Glomerular visceral epithelial cell (primary cell): ENCODE data around the gene ZER1.

Source experiments
- DNase-seq: peaks from one replicate; pipeline ENCODE4 v3.0.0-alpha.2; 2016; ENCODE audit errors: extremely low spot score

The ZER1 gene

GRCh38 chr9:128735373-128735772, 36.4 kb downstream of the ZER1 start:
- no peak for DNase-seq

- peak; percentile 89 for DNase-seq
Measured at GRCh38 chr9:128733256-128733655, 38.5 kb downstream of the ZER1 start.

DNA sequence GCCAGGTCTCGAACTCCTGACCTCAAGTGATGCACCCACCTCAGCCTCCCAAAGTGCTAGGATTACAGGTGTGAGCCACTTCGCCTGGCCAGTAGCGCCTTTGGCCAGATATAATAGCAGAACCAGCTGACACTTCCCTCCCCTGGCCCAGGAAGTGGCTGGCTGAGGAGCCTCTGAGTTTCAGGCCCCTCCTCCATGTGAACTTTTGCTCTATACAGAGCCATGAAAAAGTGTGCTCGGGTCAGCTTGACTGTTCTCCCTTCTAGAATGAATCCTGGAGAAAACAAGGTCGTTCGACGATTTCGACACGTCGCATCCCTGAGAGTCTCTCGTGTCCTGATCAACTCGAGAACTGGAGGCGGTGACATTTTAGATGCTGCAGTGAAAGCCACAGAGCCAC, 39.2 kb downstream of the ZER1 start:
- DNase-seq = no peak

DNA sequence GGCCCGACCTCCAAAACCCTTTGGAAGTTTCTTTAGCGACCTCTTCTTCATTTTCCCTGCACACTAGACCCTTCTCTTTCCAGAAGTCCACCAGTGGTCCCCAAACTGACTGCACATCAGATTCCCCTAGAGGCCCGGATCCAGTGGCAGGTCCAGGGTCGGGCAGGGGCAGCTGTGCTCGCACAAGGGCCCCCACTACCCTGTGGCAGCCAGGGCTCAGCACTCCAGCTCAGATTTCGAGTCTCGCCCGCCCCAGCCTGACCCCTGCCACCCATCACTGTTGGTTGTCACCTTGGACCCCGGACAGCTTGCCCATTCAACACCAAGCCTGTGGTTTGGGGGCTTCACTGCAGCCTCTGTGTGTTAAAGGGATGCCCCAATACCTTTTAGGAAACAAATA, 40.0 kb downstream of the ZER1 start:
- no peak for DNase-seq

DNA sequence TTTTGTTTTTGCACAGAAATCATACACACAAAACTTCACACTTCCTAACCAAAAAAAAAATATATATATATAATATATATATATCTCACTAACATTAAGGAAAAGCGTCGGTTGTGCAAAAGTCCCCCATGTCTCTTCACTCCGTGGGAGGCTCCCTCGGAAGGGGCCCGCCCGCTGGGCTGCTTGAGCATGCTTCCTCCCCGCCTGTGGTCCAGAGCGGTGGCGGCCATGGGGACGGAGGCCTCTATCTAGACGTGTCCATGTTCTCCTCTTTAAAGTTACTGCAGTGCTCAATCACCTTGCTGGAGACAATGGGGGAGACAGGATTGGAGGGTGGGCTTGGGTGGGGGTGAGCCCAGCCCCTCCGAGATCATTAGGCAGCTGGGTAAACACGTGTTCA, 40.6 kb downstream of the ZER1 start:
- DNase-seq = no peak

DNA sequence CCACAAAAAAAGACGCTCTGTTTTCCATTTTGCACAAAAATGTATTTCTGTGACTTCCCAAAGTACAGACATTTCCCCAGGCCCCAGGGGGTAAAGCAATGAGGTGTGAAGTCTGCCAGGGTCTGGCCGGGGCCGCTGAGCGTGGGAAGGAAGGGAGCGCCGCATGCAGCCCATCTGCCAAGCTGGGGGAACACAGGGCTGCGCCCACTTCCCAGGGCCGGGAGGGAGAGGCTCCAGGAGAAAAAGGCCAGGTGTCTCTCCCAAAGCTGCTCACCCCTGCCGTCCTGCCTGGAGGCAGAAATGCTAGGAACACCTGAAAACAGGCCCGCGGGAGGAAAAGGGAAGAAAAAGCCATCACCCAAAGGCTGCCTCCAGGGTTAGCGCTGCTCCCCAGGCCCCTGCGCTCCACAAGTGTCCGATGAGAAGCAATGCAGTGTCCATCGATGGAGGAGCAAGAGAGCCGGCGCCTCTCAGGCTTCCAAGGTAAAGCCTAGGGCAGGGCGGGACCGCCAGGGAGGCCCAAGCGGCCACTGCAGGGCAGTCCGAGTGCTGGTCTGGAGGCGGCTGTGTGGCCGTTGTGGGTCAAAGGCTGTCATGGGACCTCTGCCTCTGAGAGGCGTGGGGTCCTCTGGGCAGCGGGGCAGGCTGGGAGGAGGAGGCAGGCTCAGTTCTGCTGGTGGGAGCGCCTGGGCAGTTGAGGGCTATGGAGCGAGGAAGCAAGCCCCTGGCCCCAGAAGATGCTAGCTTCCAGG, 41.8 kb downstream of the ZER1 start:
- DNase-seq = no peak

- DNase-seq = no peak
Measured at GRCh38 chr9:128729302-128729701, 42.4 kb downstream of the ZER1 start.

DNA sequence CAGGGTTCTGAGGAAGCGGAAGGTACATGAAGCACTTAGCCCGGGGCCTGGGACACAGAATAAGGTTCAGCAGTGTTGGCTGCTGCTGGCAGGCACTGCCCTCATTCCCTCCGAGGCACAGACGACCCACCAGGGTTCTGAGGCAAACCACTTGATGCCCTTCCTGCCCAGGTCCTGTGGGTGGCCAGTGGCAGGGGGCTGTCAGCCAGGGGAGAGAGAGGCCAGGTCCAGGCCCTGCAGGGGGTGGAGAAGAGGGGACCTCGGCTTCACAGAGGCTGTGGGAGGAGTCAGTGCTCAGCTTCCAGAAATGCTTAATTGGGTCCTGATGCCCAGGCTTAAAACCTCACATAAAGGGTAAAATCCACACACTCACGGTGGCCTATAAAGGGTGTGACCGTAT, 43.4 kb downstream of the ZER1 start:
- DNase-seq = no peak

- no peak for DNase-seq
Measured at GRCh38 chr9:128727640-128728248, 44.0 kb downstream of the ZER1 start.

DNA sequence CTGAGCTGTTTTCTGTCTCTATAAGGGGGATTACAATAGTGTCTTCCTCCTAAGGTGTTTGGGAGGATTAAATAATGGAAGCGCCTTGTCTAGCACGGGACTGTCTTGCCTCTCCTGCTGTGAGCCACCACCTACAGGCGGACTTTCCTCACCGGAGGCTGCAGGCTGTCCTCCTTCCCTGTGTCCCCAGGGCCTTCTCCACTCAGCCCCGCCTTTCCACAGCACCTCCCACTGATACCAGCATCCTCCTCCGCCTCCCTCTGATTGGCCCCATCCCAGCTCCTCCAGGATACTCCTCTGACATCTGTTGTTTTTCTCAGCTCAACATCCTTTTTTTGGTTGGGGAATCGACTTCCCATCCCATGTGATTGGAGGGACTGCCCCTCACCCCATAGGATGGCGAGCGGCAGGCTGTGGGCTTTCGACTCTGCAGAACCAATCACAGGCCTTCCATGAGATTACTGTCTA, 46.9 kb downstream of the ZER1 start:
- DNase-seq = peak; percentile 83

DNA sequence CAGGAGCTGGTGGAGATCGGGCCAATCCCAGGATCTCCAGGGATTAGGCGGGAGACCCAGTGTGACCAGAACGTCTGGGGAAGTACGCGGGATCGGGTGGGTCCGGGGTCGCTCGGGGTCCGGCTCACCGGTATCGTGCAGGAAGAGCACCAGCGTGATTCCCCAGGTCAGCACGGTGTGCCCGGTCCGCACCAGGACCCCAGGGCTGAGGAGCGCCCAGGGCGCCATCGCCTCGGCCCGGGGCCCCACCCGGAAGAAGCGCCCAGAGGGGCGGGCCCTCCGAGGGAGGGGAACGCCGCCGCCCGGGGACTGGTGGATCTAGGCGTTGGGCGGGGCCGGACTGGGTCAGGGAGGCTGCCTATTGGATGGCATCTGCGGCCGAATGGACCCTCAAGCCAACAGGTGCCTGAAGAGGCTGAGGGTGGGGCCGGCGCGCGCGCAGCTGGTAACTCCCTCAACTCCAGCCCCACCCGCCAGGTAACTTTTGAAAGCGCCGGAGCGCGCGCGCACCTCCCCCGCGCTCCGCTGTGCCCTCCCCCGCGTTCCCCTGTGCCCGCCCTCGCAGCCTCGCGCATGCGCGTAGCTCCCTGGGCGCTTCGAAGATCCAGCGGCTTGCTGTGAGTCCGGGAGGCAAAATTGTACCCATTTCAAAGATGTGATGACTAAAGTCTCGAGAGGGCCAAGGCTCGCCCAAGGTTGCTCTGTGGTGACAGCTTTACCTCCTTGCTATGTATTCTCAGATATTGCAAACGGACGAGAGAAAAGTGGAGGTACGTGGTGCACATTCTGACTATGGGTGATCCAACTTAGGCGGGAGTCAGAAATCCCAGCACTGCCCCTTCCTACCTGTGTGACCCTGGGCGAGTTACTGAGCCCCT, 47.6 kb downstream of the ZER1 start, which contains the start of gene ZDHHC12:
Gene ZDHHC12 (minus strand): TSS at position 262 of the 878 bp plus-strand sequence. CDS start 34 bp downstream, at position 228.
- peak; percentile 99 for DNase-seq

- peak; percentile 31 for DNase-seq
Measured at GRCh38 chr9:128723352-128723865, 48.3 kb downstream of the ZER1 start.

DNA sequence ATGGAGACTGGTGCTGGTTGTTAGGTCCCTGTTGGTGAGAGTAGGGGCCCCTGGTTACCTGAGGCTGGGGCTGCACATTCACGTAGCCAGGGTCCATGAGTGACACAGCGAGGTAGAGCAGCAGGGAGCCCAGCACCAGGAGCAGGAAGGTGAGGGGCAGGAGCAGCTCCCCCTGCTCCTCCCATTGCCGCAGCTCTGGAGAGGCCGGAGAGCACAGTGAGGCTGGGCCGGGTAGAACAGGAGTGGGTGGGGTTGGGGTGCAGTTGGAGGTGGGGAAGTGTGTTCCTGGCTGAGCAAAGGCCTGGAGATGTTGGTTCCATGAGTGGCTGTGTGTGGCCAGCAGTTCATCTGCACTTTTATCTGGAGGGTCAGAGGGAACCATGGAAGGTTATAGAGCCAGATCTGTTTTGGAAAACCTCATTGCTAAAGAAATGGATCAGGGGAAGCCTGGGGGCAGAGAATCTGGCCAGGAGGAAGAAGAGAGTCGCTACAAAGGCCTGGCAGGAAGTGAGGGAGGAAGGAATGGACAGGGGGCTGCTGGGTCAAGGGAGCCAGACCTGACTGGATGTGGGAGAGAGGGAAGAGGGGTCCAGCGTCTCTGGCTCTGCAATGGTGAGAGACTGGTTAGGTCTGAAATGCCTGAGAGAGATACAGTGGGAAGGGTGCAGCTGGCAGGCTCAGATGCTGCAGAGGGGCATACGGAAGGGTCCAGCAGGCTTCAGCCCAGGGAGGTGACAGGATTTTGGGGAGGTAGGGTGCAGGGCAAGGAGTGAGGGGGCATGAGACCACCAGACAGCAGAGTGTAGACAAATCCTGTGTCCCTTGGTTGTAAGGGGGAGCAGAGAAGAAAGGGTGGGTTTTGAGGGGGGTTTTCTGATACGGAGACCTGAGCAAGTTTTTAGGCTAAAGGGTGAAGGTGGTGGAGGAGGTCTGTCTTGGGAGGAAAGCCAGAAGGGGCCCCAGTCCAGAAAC, 49.1 kb downstream of the ZER1 start:
- DNase-seq = no peak

DNA sequence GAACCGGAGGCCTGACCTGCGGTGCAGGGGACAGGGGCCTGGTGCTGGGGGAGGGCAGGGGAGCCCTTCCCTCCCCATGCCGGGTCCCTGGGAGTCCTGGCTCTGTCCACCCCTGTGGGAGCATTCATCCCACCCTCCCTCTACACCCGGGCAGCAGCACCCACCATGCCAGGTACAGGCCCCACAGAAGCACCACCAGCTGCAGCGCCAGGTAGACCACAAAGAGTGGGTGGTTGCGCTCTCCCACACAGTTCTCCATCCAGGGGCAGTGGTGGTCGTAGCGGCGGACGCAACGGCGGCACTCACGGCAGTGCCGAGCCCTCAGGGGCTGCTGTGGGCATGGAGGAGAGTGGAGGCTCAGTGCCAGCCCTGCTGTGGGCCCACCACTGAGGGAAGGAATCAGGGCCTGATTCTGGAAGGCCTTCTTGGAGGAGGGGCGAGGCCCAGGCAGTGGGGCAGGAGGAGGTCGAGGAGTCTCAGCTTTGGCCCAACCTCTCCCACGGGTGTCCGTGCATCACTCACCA, 50.2 kb downstream of the ZER1 start:
- DNase-seq = no peak

- no peak for DNase-seq
Measured at GRCh38 chr9:128720841-128721486, 50.8 kb downstream of the ZER1 start.

DNA sequence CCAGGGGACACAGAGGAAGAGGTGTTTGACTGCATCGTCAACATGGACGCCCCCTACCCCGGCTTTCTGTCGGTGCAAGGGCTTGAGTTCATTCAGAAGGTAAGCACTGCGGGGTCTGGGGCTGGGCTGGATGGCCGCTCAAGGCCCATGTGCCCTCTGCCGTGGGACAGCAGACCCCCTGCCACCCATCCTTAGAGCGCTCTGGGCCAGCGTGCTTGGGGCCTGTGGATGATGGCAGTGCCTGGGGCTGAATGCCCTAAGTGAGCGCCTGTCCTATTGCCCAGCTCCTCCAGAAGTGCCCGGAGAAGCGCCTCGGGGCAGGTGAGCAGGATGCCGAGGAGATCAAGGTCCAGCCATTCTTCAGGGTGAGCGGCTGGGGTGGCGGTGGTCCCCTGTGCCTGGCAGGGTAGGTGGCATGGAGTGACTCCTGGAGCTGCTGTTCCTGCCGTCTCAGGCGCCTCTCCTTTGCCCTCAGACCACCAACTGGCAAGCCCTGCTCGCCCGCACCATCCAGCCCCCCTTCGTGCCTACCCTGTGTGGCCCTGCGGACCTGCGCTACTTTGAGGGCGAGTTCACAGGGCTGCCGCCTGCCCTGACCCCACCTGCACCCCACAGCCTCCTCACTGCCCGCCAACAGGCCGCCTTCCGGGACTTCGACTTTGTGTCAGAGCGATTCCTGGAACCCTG, 51.7 kb downstream of the ZER1 start:
- no peak for DNase-seq

DNA sequence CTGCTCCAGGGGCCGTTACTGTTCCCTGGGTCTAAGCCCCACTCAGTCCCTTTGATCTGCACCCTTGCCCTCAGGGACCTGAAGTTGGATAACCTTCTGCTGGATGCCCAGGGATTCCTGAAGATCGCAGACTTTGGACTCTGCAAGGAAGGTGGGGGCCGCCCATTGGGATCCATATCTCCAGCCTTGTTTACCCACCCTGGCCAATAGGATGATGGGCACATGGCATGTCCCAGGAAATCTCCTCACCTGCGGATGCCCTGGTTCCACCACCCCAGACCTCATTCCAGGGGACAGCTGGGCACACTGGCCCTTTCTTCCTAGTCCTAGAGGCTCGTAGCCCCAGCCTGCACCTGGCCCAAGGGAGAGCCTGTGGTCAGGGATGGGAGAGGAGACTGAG, 53.3 kb downstream of the ZER1 start:
- no peak for DNase-seq

- no peak for DNase-seq
Measured at GRCh38 chr9:128718047-128718446, 53.7 kb downstream of the ZER1 start.

- DNase-seq = no peak
Measured at GRCh38 chr9:128716581-128717254, 55.0 kb downstream of the ZER1 start.
